Testis (tissue), 2 donors: Measurements from ENCODE around the gene USF2.
A peak's percentile ranks its signal among the peaks of the same experiment; 100 is the strongest.

Experiments
- CTCF ChIP-seq, 3 experiments: fragments of 450-650 bp in 2 of 3; fragments of 200-600 bp in 1 of 3; sonication (generic) in 1 of 3; IDR thresholded peaks; one replicate each; pipeline ENCODE4 v1.5.1; 2016 to 2019; ENCODE audit warnings: antibody characterized with exemption in 3 of 3, mild to moderate bottlenecking in 2 of 3, moderate library complexity in 1 of 3
- POLR2A ChIP-seq: fragments of 450-650 bp; IDR thresholded peaks from one replicate; pipeline ENCODE4 v1.6.1; 2017; ENCODE audit warnings: antibody characterized with exemption, mild to moderate bottlenecking, moderate library complexity

DNA sequence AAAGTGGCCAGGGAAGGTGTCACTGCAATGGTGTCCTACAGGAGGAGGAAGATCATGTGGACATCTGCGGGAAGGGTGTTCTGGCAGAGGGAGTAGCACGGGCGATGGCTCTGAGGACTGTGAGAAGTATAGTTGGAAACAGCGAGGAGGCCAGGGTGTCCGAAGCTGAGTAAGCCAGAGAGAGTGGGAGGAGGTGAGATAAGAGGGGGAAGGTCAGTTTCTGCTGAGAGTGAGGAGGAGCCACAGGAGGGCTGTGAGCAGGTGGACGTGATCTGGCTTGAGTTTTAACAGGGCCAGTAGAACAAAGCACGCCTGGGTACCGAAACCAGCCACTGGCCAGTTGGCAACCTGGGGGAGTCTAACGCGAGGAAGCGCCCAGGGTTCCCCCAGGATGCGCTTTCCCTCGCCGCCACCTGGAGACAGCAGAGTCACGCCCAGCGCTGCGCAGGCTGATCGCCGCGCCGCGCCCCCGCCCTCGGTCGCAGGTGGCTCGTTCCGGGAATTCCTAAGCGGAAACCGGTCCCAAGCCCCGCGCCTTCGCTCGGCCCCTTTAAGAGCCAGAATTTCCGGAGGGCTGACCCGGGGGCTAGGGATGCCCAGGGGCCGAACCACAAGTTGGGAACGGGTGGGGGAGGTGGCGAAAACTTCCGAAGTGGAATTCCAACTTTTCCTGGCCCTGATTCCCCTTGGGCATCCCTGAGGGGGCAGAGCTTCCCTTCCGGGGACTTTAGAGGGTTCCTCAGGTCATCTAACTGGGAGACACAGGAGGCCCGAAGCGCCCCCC lies 21.0 kb upstream of the USF2 start:
- TF ChIP-seq POLR2A (no peak), CTCF (IDR thresholded peaks at IDR 0.05) (peak in 2 of 3 experiments; percentile 40 to 53)
